ENCODE data around the gene MTMR1.
A peak's percentile ranks its signal among the peaks of the same experiment; 100 is the strongest.

Gene MTMR1

GRCh38 chrX:150697641-150698040 is 4.4 kb downstream of the MTMR1 start:
- no peak for DNase-seq

GRCh38 chrX:150698981-150699380 is 5.8 kb downstream of the MTMR1 start:
- DNase-seq = no peak

GRCh38 chrX:150700107-150700506 is 6.9 kb downstream of the MTMR1 start:
- no peak for DNase-seq

- no peak for DNase-seq
Measured at GRCh38 chrX:150701377-150701776, 8.2 kb downstream of the MTMR1 start.

- DNase-seq = no peak
Measured at GRCh38 chrX:150702966-150703694, 9.9 kb downstream of the MTMR1 start.

GRCh38 chrX:150703695-150703974 is 10.4 kb downstream of the MTMR1 start:
- DNase-seq = no peak

- no peak for DNase-seq
Measured at GRCh38 chrX:150704030-150704613, 10.9 kb downstream of the MTMR1 start.

- DNase-seq = peak; percentile 25
Measured at GRCh38 chrX:150712619-150713018, 19.4 kb downstream of the MTMR1 start.

GRCh38 chrX:150715184-150715583 is 22.0 kb downstream of the MTMR1 start:
- DNase-seq = no peak

GRCh38 chrX:150719621-150720020 is 26.4 kb downstream of the MTMR1 start:
- DNase-seq = no peak

GRCh38 chrX:150729956-150730355 is 36.8 kb downstream of the MTMR1 start:
- DNase-seq = no peak

GRCh38 chrX:150730719-150731118 is 37.5 kb downstream of the MTMR1 start:
- DNase-seq = no peak

GRCh38 chrX:150731795-150732194 is 38.6 kb downstream of the MTMR1 start:
- peak; percentile 3 for DNase-seq

GRCh38 chrX:150736475-150736874 is 43.3 kb downstream of the MTMR1 start:
- peak; percentile 15 for DNase-seq

GRCh38 chrX:150752124-150752523 is 58.9 kb downstream of the MTMR1 start:
- no peak for DNase-seq

GRCh38 chrX:150753357-150753756 is 60.2 kb downstream of the MTMR1 start:
- DNase-seq = no peak

- DNase-seq = no peak
Measured at GRCh38 chrX:150753968-150754367, 60.8 kb downstream of the MTMR1 start.

- no peak for DNase-seq
Measured at GRCh38 chrX:150757371-150757770, 64.2 kb downstream of the MTMR1 start.

GRCh38 chrX:150759568-150760416 is 66.6 kb downstream of the MTMR1 start:
- no peak for DNase-seq

- DNase-seq = no peak
Measured at GRCh38 chrX:150761176-150761818, 68.1 kb downstream of the MTMR1 start.

GRCh38 chrX:150761819-150762216 is 68.6 kb downstream of the MTMR1 start:
- no peak for DNase-seq

- no peak for DNase-seq
Measured at GRCh38 chrX:150762258-150763165, 69.3 kb downstream of the MTMR1 start.
